T-helper 9 cell (primary cell): ENCODE measurements around the gene CEP78.
A peak's percentile ranks its signal among the peaks of the same experiment; 100 is the strongest.

Experiments used
- DNase-seq: peaks from one replicate; pipeline ENCODE4 v3.0.0-alpha.2; 2020

CEP78 gene

GRCh38 chr9:78289474-78289873, 53.6 kb downstream of the CEP78 start:
- DNase-seq: no peak

DNA sequence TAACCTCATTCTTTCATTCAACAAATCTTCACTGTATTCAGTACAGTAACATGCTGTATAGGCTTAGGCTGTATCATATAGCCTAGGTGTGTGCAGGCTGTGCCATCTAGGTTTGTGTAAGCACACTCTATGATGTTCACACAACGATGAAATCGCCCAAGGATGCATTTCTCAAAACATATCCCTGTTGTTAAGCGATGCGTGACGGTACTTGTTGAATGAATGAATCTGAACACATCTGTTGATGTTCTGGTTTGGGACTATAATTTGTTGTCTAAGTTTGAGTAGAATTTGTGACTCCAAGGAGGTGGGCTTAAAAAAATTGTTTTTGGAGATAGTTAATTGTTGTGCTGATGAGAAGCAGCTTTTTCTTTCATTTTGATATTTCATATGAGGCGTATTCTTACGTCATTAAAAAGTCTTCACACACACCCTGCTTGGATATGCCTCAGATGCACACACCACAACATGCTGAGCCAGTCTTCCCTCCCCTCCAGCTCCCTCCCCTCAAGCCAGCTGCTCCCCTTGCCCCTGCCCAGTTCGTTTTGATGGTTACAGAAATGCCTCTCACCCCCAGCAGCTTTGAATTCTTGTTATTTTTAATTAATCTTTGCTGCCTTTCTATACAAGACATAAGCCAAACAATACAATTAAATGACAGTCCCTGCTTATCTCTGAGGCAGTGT, 55.5 kb downstream of the CEP78 start:
- no peak for DNase-seq

- DNase-seq: no peak
Observed at GRCh38 chr9:78292026-78292425, 56.2 kb downstream of the CEP78 start.

DNA sequence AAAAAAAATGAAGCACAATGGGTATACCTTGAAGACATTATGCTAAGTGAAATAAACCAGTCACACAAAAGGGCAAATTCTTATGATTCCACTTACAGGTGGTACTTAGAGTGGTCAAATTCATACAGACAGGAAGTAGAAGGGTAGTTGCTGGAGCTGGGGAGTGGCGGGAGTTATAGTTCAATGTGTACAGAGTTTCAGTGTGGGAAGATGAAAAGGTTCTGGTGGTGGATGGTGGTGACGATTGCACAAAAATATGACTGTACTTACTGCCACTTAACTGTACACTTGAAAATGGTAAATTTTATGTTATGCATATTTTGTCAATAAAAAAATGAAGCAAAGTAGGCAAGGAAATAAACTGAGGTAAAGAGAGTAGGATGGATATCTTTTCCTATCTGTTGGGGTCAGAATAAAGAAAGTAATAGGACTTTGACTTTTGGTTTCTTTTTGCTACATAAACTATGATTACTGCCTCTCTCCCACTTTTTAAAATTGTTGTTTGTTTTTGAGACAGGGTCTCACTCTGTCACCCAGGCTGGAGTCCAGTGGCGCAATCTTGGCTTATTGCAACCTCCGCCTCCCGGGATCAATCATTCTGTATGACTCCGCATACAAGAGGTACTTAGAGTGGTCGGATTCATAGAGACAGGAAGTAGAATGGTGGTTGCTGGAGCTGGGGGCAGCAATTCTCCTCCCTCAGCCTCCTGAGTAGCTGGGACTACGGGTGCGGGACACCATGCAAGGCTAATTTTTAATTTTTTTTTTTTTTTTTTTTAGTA, 57.0 kb downstream of the CEP78 start:
- DNase-seq: no peak

GRCh38 chr9:78294290-78295176, 58.7 kb downstream of the CEP78 start:
- no peak for DNase-seq

DNA sequence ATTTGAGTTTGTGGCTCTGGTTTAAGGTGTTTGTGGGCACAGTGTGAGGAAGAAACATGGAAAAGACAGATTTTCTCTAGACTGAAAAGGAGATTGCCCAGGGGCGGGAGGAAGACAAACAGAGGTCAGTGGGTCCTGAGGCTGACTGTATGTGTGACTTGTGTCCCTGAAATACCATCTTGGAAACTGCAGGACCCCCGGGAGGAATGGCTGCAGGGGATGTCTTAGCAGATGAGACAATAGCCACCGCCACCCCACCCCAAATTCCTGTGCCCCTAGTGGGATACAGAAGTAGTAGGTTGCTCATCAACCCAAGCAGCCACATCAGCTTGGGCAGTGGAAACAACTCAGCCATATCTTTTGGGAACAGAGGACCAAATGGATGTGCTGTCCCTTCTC, 59.3 kb downstream of the CEP78 start:
- no peak for DNase-seq

DNA sequence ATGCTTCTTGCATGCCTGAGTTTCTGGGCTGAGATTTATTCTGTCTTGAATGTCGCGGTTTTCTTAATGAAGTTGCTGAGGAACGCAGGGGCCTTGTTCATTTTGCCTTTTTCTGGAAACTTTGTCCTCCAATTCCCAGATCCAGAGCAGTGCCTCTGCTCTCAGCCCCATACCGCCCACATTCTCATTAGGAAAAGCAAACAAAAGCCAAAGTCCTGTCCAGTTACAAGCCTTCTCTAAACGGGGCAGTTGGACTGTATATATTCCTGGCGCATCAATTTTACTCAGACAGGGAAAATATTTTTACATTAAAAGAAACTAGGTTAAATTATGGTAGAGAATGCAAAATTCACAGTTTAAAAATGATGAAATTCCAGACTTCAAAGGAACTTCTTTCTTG, 59.9 kb downstream of the CEP78 start:
- no peak for DNase-seq

DNA sequence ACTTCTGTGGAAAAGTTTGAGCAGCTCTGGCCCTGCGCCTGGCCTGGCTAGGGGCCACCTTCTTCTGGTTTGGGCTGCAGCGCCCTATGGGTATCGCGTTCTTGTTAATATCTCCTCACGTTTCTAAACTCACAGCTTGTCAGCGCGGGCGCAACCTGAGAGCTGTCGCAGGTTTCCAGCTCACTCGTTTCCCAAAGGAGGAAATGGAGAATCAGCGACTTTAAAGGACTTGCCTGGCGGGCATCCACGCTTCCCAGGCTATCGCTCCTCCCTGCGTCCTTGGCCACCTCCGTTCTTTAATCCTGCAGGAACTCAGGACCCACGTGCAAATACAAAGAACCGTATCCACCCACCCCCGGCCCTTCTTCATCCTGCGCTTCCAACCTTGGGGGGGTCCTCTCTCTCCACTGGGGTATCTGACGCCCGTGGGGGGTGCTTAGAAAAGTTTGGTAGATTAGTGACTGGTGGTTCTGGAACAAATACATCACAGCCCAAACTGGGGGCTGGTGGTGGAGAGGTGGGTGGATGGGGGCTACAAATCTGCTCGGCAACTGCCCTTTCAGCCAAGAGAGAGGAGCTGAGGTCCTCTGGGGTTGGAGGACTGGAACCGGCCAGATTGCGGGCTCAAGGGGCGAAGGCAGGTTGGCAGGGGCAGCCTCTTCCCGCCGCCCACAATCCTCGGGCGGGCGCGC, 60.5 kb downstream of the CEP78 start:
- DNase-seq: no peak

GRCh38 chr9:78296893-78297671, 61.2 kb downstream of the CEP78 start, which contains the start of gene PSAT1:
PSAT1 (plus strand) TSS chr9:78297125; CDS start chr9:78297211, 86 bp downstream.
- DNase-seq: peak; percentile 71

DNA sequence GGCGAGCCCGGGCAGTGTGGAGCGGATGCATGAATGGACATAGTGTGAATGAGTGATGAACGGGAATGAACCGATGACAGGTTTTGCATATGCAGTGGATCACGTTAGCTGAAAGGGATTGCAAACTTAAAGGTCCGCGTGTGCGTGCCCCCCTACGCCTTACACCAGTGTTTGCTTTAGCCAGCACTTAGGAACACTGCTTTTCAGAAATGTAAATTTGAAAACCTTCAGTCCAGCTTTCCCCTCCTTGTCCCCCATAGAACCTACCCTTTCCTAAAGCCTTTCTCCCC, 61.7 kb downstream of the CEP78 start:
- no peak for DNase-seq

- DNase-seq: no peak
Observed at GRCh38 chr9:78298046-78298765, 62.3 kb downstream of the CEP78 start.

DNA sequence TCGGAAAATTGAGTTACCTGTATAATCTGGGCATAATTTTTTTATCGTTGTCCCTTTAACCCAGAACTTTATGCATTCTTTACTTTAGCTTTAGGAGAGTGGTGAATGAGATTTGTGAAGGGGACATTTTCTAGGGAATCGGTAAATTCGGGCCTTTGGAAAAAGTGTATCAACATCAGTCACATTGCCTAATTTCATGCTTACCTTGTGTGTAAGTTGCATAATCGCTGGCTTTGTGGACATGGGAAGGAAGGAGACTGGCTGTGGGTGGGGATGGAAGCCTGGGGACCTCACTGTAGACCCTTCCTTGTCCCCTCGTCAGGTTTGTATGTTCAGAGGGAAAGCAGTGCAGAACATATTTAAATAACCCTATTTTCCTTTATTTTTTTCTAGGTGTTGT, 64.3 kb downstream of the CEP78 start:
- no peak for DNase-seq

DNA sequence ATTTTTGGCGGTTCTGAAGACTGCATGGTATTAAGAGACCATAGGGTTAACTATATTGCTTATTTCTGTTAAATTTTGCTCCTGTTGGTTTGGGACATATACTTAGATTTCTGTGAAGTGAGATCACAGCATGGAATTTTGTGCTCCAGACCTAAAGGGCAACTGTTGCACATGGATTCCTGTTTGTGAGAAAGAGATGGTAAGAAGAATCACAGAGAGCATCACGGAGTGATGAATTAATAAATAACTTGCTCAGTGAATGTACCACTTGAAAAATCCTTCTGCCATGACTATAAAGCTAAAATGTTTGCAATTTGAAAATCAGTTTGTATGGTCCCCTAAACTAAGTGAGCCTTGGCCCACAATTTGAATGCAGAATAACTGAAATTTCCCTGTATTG, 65.6 kb downstream of the CEP78 start:
- no peak for DNase-seq

GRCh38 chr9:78303377-78304062, 67.6 kb downstream of the CEP78 start:
- DNase-seq: no peak

DNA sequence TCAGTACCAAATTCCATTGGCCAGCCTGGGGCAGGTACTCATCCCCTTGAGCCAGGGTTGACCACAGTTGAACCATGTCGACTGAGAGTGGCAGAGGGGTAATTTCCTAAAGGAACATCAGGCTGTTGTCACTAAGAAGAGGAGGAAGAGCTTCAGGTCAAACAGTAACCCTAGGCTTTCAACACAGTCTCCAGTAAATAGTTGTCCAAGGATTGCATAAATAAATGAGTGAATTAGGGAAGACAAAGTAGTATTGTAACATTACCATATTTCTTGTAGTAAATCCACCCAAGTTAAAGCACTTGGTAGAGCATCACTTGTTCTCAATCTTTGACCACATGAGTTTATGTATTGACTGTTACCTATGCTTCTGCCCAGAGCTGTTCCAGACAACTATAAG, 68.5 kb downstream of the CEP78 start:
- no peak for DNase-seq

DNA sequence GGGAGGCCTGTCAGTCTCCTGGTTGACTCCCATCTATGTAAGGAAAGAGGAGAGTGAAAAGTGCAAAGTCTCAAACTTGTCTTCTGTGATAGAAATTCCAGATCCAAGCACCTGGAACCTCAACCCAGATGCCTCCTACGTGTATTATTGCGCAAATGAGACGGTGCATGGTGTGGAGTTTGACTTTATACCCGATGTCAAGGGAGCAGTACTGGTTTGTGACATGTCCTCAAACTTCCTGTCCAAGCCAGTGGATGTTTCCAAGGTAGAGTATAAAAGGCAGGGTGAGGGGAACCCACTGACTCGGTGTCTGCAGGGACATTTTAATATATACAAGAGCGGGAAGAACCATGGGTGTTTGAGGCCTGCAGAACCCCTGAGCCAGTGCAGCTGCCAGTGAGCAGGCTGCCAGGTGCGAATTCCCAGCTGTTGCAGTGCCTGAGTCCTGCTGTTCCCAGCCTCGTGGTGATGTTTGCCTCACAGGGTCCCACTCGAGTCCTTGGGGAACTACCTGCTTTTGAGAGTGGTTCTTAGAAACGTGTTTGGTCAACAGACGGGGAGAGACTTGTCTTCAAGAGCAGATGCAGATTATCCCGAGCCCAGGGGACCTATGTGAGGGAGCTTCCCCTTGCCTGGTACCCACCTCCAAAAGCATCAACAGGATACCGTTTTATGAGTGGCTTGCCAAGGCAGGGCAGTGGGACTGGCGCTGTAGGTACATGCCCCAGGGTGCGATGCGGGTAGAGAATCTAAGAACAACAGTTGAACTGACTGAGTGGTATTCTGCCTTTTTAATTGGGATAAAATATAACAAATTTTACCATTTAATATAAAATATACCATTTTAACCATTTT, 70.6 kb downstream of the CEP78 start:
- DNase-seq: no peak

GRCh38 chr9:78307360-78307759, 71.5 kb downstream of the CEP78 start:
- DNase-seq: no peak

DNA sequence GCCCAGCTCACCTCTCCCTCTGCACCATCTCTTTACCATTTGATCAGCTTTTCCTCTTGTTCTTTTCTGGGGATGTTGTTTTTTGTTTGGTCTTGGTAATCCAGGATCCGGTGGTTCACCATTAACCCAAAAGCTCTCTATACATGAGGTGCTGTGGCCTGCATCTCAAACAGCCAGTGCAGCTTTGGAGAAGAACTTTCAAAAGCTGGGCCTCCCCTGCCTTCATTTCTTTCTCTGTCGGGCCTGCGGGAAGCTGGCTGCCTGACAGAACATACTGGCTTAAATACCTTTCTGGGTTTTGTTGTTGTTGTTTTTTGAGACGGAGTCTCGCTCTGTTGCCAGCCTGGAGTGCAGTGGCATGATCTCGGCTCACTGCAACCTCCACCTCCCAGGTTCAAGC, 73.2 kb downstream of the CEP78 start:
- DNase-seq: no peak

GRCh38 chr9:78311075-78311474, 75.2 kb downstream of the CEP78 start:
- DNase-seq: no peak
